Skeletal muscle tissue (tissue), 4 donors: ENCODE measurements around the gene ITIH1. TPM values are rescaled to one million over a fixed set of nuclear protein-coding genes. Genes with fewer than 3 reads are reported as not detected.

Experiments used
- H3K27ac ChIP-seq: one replicate; pipeline ENCODE4 v1.7.0; 2013; ENCODE audit warnings: mild to moderate bottlenecking, low read depth, low read length, inconsistent platforms
- H3K27me3 ChIP-seq, 3 donors: one replicate each; pipeline ENCODE4 v1.7.0; 2013; ENCODE audit warnings: low read length in 3 of 3; ENCODE audit not compliant: control insufficient read depth in 3 of 3, insufficient read depth in 3 of 3
- H3K36me3 ChIP-seq, 3 donors: one replicate each; pipeline ENCODE4 v1.7.0; 2013; ENCODE audit warnings: low read length in 3 of 3; ENCODE audit not compliant: control insufficient read depth in 3 of 3, insufficient read depth in 3 of 3
- H3K4me1 ChIP-seq, 3 donors: one replicate each; pipeline ENCODE4 v1.7.0; 2013; ENCODE audit warnings: low read length in 3 of 3, mild to moderate bottlenecking in 3 of 3; ENCODE audit not compliant: control insufficient read depth in 3 of 3, insufficient read depth in 3 of 3
- H3K4me3 ChIP-seq, 3 donors: one replicate each; pipeline ENCODE4 v1.7.0; 2013; ENCODE audit warnings: low read length in 3 of 3
- H3K9ac ChIP-seq, 3 donors: one replicate each; pipeline ENCODE4 v1.7.0; 2013; ENCODE audit warnings: low read length in 3 of 3, mild to moderate bottlenecking in 3 of 3, moderate library complexity in 2 of 3, low read depth in 1 of 3
- H3K9me3 ChIP-seq, 3 donors: one replicate each; pipeline ENCODE4 v1.7.0; 2013; ENCODE audit warnings: low read length in 3 of 3; ENCODE audit not compliant: control insufficient read depth in 3 of 3
- total RNA-seq: library from RNA; depleted of rRNA; stranded (reverse); fragments of >200 nt; gene quantifications from one replicate; pipeline ENCODE4 v1.2.3, GENCODE V29; 2014
- donor health status: Osteomylitis.

The ITIH1 gene
- total RNA-seq, 1 donor from 2014 or later: under 0.01 TPM

DNA sequence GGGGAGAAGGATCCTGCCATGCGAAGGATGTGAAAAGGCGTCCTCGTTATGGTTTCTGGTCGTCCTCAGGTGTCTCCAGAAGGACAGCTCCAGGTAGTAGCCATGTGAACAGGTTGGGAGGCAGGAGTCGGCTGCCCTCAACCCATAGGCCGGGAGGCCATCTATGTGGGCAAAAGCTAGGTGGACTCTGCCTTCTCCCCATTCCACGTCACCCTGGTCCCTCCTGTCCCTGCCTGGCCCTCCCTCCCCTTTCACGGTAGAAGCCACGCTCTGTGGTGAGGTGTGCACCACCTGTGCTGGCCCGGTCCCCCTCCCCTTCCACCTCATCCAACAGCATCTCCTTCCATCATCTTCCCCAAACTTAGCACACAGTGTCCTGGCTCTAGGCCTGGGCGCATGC is 33.5 kb downstream of the ITIH1 start:
- Histone ChIP-seq H3K27ac (no peak overlapping the region), H3K4me3 (no peak overlapping the region), H3K36me3 (peaks cover 9 to 18% (median 10%) of the 10 kb centered on the region in 3 donors), H3K9ac (no peak overlapping the region), H3K27me3 (no peaks in the 10 kb centered on the region), H3K4me1 (peaks cover 0 to 4% (median 2%) of the 10 kb centered on the region in 3 donors), H3K9me3 (no peaks in the 10 kb centered on the region)

- Histone ChIP-seq H3K4me1 (peaks cover 0 to 4% (median 2%) of the 10 kb centered on the region in 3 donors), H3K27ac (no peak overlapping the region)
These were observed 34.1 kb downstream of the ITIH1 start for GRCh38 chr3:52811452-52812011.

GRCh38 chr3:52813810-52814209 is 36.4 kb downstream of the ITIH1 start:
- Histone ChIP-seq H3K27me3 (no peaks in the 10 kb centered on the region), H3K9ac (no peak overlapping the region), H3K36me3 (peaks cover 35 to 47% (median 39%) of the 10 kb centered on the region in 3 donors), H3K4me1 (peaks cover 0 to 4% (median 2%) of the 10 kb centered on the region in 3 donors), H3K27ac (no peak overlapping the region), H3K9me3 (no peaks in the 10 kb centered on the region), H3K4me3 (no peak overlapping the region)

More at GRCh38 chr3:52811452-52812011, 34.1 kb downstream of the ITIH1 start:
- no peaks in the 10 kb centered on the region for H3K9me3 ChIP-seq
- peaks cover 15 to 24% (median 16%) of the 10 kb centered on the region in 3 donors for H3K36me3 ChIP-seq
- H3K9ac ChIP-seq: no peak overlapping the region
- H3K4me3 ChIP-seq: no peak overlapping the region
- no peaks in the 10 kb centered on the region for H3K27me3 ChIP-seq

DNA sequence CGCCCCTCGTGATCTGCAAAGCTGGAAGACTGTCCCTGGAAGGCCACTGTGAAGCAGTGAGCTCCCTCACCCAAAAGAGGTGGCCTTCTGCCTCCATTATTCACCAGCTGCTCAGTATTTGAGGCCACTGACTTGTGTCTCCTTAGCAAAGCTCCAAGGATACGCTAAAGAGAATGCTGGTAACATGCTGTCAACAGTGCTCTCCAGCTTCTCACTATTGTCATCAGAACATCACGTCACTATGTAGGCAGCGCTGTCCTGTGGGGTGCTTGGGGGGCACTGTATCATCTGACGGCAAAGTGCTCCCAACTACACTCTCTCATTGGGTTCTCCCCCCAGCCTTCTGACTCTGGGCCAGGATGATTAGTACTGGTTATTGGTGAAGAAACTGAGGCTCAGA is 38.8 kb downstream of the ITIH1 start:
- Histone ChIP-seq H3K27me3 (no peaks in the 10 kb centered on the region), H3K36me3 (peaks cover 54 to 71% (median 59%) of the 10 kb centered on the region in 3 donors), H3K27ac (no peak overlapping the region), H3K9ac (no peak overlapping the region), H3K9me3 (no peaks in the 10 kb centered on the region), H3K4me3 (no peak overlapping the region), H3K4me1 (peaks cover 8 to 13% (median 11%) of the 10 kb centered on the region in 3 donors)

- Histone ChIP-seq H3K27me3 (no peaks in the 10 kb centered on the region), H3K9me3 (no peaks in the 10 kb centered on the region), H3K9ac (no peak overlapping the region), H3K4me3 (no peak overlapping the region), H3K36me3 (peaks cover 57 to 75% (median 64%) of the 10 kb centered on the region in 3 donors), H3K27ac (no peak overlapping the region), H3K4me1 (peaks cover 8 to 13% (median 11%) of the 10 kb centered on the region in 3 donors)
These were observed 39.3 kb downstream of the ITIH1 start for GRCh38 chr3:52816654-52817053.

GRCh38 chr3:52817221-52817620 is 39.8 kb downstream of the ITIH1 start:
- Histone ChIP-seq H3K27me3 (no peaks in the 10 kb centered on the region), H3K9ac (no peak overlapping the region), H3K4me3 (no peak overlapping the region), H3K36me3 (peaks cover 59 to 78% (median 66%) of the 10 kb centered on the region in 3 donors), H3K4me1 (peaks cover 8 to 13% (median 11%) of the 10 kb centered on the region in 3 donors), H3K9me3 (no peaks in the 10 kb centered on the region), H3K27ac (no peak overlapping the region)

GRCh38 chr3:52817860-52818259 is 40.5 kb downstream of the ITIH1 start:
- Histone ChIP-seq H3K4me3 (no peak overlapping the region), H3K27ac (no peak overlapping the region), H3K27me3 (no peaks in the 10 kb centered on the region), H3K36me3 (peaks cover 65 to 84% (median 72%) of the 10 kb centered on the region in 3 donors), H3K9me3 (no peaks in the 10 kb centered on the region), H3K4me1 (peaks cover 8 to 13% (median 11%) of the 10 kb centered on the region in 3 donors), H3K9ac (no peak overlapping the region)

DNA sequence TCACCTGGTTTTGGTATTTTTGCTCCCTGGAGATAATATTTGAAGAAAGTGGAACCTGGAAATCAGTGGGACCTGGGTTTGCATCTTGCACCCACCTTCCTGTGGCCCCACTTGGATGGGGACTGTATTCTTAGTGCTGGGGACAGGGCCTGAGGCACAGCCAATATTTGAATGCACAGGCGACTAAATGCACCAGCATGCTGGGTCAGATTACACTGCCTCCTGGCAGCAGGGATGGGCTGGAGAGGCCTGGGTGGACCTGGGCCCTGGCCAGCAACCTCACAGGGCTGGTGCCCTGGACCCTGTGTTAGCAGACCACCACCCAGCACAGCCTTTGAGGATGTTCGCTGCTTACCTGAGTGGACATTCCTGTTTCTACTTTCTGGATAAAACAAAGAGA is 42.5 kb downstream of the ITIH1 start:
- Histone ChIP-seq H3K4me1 (peaks cover 8 to 13% (median 11%) of the 10 kb centered on the region in 3 donors), H3K9me3 (no peaks in the 10 kb centered on the region), H3K36me3 (peaks cover 78 to 91% (median 84%) of the 10 kb centered on the region in 3 donors), H3K27me3 (no peaks in the 10 kb centered on the region), H3K4me3 (no peak overlapping the region), H3K27ac (no peak overlapping the region), H3K9ac (peak overlapping the region in 1 of 3 donors; percentile 25)

DNA sequence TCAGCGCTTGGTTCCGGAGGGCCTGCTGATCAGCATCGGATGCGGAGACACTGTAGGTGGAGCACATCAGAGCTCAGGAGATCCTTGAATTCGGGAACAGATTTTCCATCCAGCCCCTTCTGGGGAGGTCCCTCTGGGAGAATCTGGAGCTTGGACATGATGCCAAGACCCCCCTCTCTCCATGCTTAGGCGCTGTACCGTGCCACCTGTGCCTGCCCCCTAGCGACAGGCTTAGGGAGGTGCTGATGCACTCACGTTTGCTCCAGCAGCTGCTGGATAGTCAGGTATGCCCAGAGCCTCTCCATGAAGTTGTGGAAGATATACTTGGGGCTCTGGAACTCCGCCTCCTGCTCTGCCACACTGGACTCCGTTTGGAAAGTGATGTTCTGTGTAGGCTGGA is 43.3 kb downstream of the ITIH1 start:
- Histone ChIP-seq H3K4me1 (peaks cover 8 to 13% (median 11%) of the 10 kb centered on the region in 3 donors), H3K9ac (peak overlapping the region in 1 of 3 donors; percentile 50), H3K9me3 (no peaks in the 10 kb centered on the region), H3K27me3 (no peaks in the 10 kb centered on the region), H3K4me3 (no peak overlapping the region), H3K27ac (no peak overlapping the region), H3K36me3 (peaks cover 83 to 96% (median 90%) of the 10 kb centered on the region in 3 donors)

DNA sequence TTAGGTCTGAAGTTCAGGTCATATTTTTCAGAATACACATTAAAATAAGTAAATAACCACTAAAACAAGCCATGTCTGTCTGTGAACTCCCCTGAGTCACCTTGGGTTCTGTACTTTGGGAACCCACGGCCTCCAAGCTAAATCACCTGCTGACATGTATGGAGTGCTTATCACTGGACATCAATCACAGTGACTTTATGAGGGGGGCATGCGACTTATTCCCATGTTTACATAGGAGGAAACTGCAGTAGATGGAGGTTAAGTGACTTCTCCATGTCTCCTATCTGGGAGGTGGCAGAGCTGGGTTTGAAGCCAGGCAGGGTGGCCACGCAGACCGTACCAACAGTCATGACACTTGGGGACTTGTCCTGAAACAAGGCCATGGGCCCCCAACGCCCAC is 45.0 kb downstream of the ITIH1 start:
- Histone ChIP-seq H3K4me1 (peaks cover 8 to 14% (median 11%) of the 10 kb centered on the region in 3 donors), H3K27me3 (no peaks in the 10 kb centered on the region), H3K9me3 (no peaks in the 10 kb centered on the region), H3K4me3 (no peak overlapping the region), H3K27ac (no peak overlapping the region), H3K9ac (no peak overlapping the region), H3K36me3 (peaks cover 85 to 94% (median 89%) of the 10 kb centered on the region in 3 donors)
